CD4-positive, CD25-positive, alpha-beta regulatory T cell (primary cell): ENCODE measurements around the gene COG3. TPM values are rescaled to one million over a fixed set of nuclear protein-coding genes. Genes with fewer than 3 reads are reported as not detected.

Source experiments
- ATAC-seq, 2 donors: fragments of 150-1000 bp; cut with Tn5 transposase; one replicate each; pipeline ENCODE4 v1.10.0; 2021; ENCODE audit warnings: low read depth in 2 of 2, moderate number of reproducible peaks in 2 of 2, moderate library complexity in 1 of 2
- DNase-seq, 3 donors: peaks; one replicate each; pipeline versions ENCODE4 v3.0.0 to v3.0.0-alpha.2; 2012 to 2022; ENCODE audit warnings: mixed read lengths in 1 of 3
- H3K27ac ChIP-seq: one replicate; pipeline ENCODE4 v1.7.0; 2013; ENCODE audit warnings: mild to moderate bottlenecking, low read length; ENCODE audit not compliant: insufficient read depth, poor library complexity, severe bottlenecking
- H3K27me3 ChIP-seq: one replicate; pipeline ENCODE4 v1.7.0; 2013; ENCODE audit warnings: low read length; ENCODE audit not compliant: control insufficient read depth, insufficient read depth
- H3K36me3 ChIP-seq: one replicate; pipeline ENCODE4 v1.7.0; 2013; ENCODE audit warnings: mild to moderate bottlenecking, low read length, moderate library complexity; ENCODE audit not compliant: control insufficient read depth, insufficient read depth
- H3K4me1 ChIP-seq: 2 replicates; pipeline ENCODE4 v1.7.0; 2013; ENCODE audit warnings: mild to moderate bottlenecking, low read length; ENCODE audit not compliant: insufficient read depth, control insufficient read depth, poor library complexity, severe bottlenecking
- H3K4me3 ChIP-seq: one replicate; pipeline ENCODE4 v1.7.0; 2013; ENCODE audit warnings: low read depth, mild to moderate bottlenecking, low read length, moderate library complexity
- H3K9me3 ChIP-seq, 2 experiments: 1 replicate in 1 of 2; 2 replicates in 1 of 2; pipeline ENCODE4 v1.7.0; 2013; ENCODE audit warnings: low read length in 2 of 2, mild to moderate bottlenecking in 1 of 2, moderate library complexity in 1 of 2; ENCODE audit not compliant: control insufficient read depth in 2 of 2
- H3K27ac Mint-ChIP-seq, 3 donors: one replicate each; pipeline ENCODE4 v1.8.0; 2020 to 2022; ENCODE audit warnings: mild to moderate bottlenecking in 3 of 3, mixed read lengths in 3 of 3, moderate library complexity in 2 of 3
- H3K27me3 Mint-ChIP-seq: one replicate; pipeline ENCODE4 v1.8.0; 2022; ENCODE audit warnings: mild to moderate bottlenecking, mixed read lengths
- H3K36me3 Mint-ChIP-seq: one replicate; pipeline ENCODE4 v1.8.0; 2020; ENCODE audit warnings: mixed read lengths
- H3K4me1 Mint-ChIP-seq, 4 donors: one replicate each; pipeline ENCODE4 v1.8.0; 2020 to 2022; ENCODE audit warnings: mixed read lengths in 4 of 4, mild to moderate bottlenecking in 1 of 4
- H3K4me3 Mint-ChIP-seq, 4 donors: one replicate each; pipeline ENCODE4 v1.8.0; 2020 to 2022; ENCODE audit warnings: mild to moderate bottlenecking in 4 of 4, mixed read lengths in 4 of 4, moderate library complexity in 3 of 4
- H3K9me3 Mint-ChIP-seq, 7 donors: one replicate each; pipeline ENCODE4 v1.8.0; 2020 to 2022; ENCODE audit warnings: mixed read lengths in 7 of 7, mild to moderate bottlenecking in 3 of 7, moderate library complexity in 2 of 7
- polyA plus RNA-seq, 4 donors: library from polyadenylated mRNA; unstranded; fragments of 300-500 nt; fragmentation: Illumina TruSeq; gene quantifications; one replicate each; pipeline ENCODE4 v1.2.3, GENCODE V29; 2021
- total RNA-seq: library from RNA; stranded (reverse); gene quantifications from one replicate; pipeline ENCODE4 v1.2.3, GENCODE V29; 2022

Gene COG3
- total and polyA plus RNA-seq, 5 donors from 2014 or later = 18.0 to 48.9 (median 32.3) TPM

GRCh38 chr13:45511310-45512097, 46.8 kb downstream of the COG3 start:
- no peaks in the 10 kb centered on the region for H3K9me3 ChIP-seq
- peaks cover 13 to 19% (median 18%) of the 10 kb centered on the region in 4 donors for H3K4me1 Mint-ChIP-seq
- no peaks in the 10 kb centered on the region for H3K27me3 ChIP-seq
- ATAC-seq = peak; percentile 67 to 80
- peak; percentile 6 to 75 (median 65) for DNase-seq
- H3K36me3 Mint-ChIP-seq = peaks cover 28% of the 10 kb centered on the region
- no peaks in the 10 kb centered on the region for H3K4me1 ChIP-seq
- H3K9me3 Mint-ChIP-seq = no peaks in the 10 kb centered on the region
- no peak overlapping the region for H3K27ac ChIP-seq
- no peak overlapping the region for H3K4me3 ChIP-seq
- H3K4me3 Mint-ChIP-seq = no peak overlapping the region
- peaks cover 69% of the 10 kb centered on the region for H3K36me3 ChIP-seq
- peak overlapping the region in 2 of 3 donors; percentile 6 to 33 for H3K27ac Mint-ChIP-seq
- H3K27me3 Mint-ChIP-seq = no peaks in the 10 kb centered on the region

- Mint-ChIP-seq H3K27ac (peak overlapping the region in 2 of 3 donors; percentile 6 to 33), H3K4me1 (peaks cover 13 to 23% (median 20%) of the 10 kb centered on the region in 4 donors), H3K9me3 (no peaks in the 10 kb centered on the region), H3K4me3 (no peak overlapping the region), H3K36me3 (peaks cover 29% of the 10 kb centered on the region), H3K27me3 (no peaks in the 10 kb centered on the region)
- Histone ChIP-seq H3K9me3 (no peaks in the 10 kb centered on the region), H3K27ac (no peak overlapping the region), H3K4me1 (no peaks in the 10 kb centered on the region), H3K36me3 (peaks cover 69% of the 10 kb centered on the region), H3K4me3 (no peak overlapping the region), H3K27me3 (no peaks in the 10 kb centered on the region)
- DNase-seq (no peak), ATAC-seq (peak in 1 of 2 donors; percentile 25)
These were observed 47.4 kb downstream of the COG3 start for GRCh38 chr13:45512098-45512496.

GRCh38 chr13:45516757-45517156, 52.0 kb downstream of the COG3 start:
- H3K4me3 ChIP-seq = no peak overlapping the region
- no peaks in the 10 kb centered on the region for H3K9me3 ChIP-seq
- peaks cover 70% of the 10 kb centered on the region for H3K36me3 ChIP-seq
- no peak overlapping the region for H3K27ac ChIP-seq
- ATAC-seq = no peak
- no peaks in the 10 kb centered on the region for H3K4me1 ChIP-seq
- Mint-ChIP-seq H3K4me1 (peaks cover 9 to 20% (median 17%) of the 10 kb centered on the region in 4 donors), H3K36me3 (peaks cover 35% of the 10 kb centered on the region), H3K4me3 (no peak overlapping the region), H3K27ac (peak overlapping the region in 2 of 3 donors; percentile 2 to 6), H3K9me3 (no peaks in the 10 kb centered on the region), H3K27me3 (no peaks in the 10 kb centered on the region)
- DNase-seq = no peak
- no peaks in the 10 kb centered on the region for H3K27me3 ChIP-seq

GRCh38 chr13:45518525-45519245, 53.9 kb downstream of the COG3 start:
- Mint-ChIP-seq H3K36me3 (peaks cover 42% of the 10 kb centered on the region), H3K27ac (no peak overlapping the region), H3K9me3 (no peaks in the 10 kb centered on the region), H3K27me3 (no peaks in the 10 kb centered on the region), H3K4me1 (peaks cover 7 to 27% (median 20%) of the 10 kb centered on the region in 4 donors), H3K4me3 (no peak overlapping the region)
- Histone ChIP-seq H3K27me3 (no peaks in the 10 kb centered on the region), H3K9me3 (no peaks in the 10 kb centered on the region), H3K27ac (no peak overlapping the region), H3K36me3 (peaks cover 73% of the 10 kb centered on the region), H3K4me1 (no peaks in the 10 kb centered on the region), H3K4me3 (no peak overlapping the region)
- DNase-seq = no peak
- no peak for ATAC-seq

- Mint-ChIP-seq H3K4me3 (no peak overlapping the region), H3K36me3 (peaks cover 50% of the 10 kb centered on the region), H3K27ac (no peak overlapping the region), H3K9me3 (no peaks in the 10 kb centered on the region), H3K4me1 (peaks cover 7 to 30% (median 20%) of the 10 kb centered on the region in 4 donors), H3K27me3 (no peaks in the 10 kb centered on the region)
- H3K9me3 ChIP-seq = no peaks in the 10 kb centered on the region
- ATAC-seq (no peak), DNase-seq (no peak)
- H3K4me3 ChIP-seq = no peak overlapping the region
- H3K27ac ChIP-seq = no peak overlapping the region
- H3K36me3 ChIP-seq = peaks cover 80% of the 10 kb centered on the region
- H3K4me1 ChIP-seq = no peaks in the 10 kb centered on the region
- H3K27me3 ChIP-seq = no peaks in the 10 kb centered on the region
These were observed 54.8 kb downstream of the COG3 start for GRCh38 chr13:45519493-45519892.

GRCh38 chr13:45521297-45521696, 56.6 kb downstream of the COG3 start:
- ATAC-seq (no peak), DNase-seq (no peak)
- Mint-ChIP-seq H3K27me3 (no peaks in the 10 kb centered on the region), H3K4me1 (peaks cover 4 to 28% (median 21%) of the 10 kb centered on the region in 4 donors), H3K4me3 (no peak overlapping the region), H3K9me3 (no peaks in the 10 kb centered on the region), H3K27ac (no peak overlapping the region), H3K36me3 (peaks cover 64% of the 10 kb centered on the region)
- Histone ChIP-seq H3K4me3 (no peak overlapping the region), H3K36me3 (peaks cover 79% of the 10 kb centered on the region), H3K27ac (no peak overlapping the region), H3K27me3 (no peaks in the 10 kb centered on the region), H3K9me3 (no peaks in the 10 kb centered on the region), H3K4me1 (no peaks in the 10 kb centered on the region)

- Histone ChIP-seq H3K27me3 (no peaks in the 10 kb centered on the region), H3K4me3 (no peak overlapping the region), H3K9me3 (no peaks in the 10 kb centered on the region), H3K27ac (no peak overlapping the region), H3K4me1 (no peaks in the 10 kb centered on the region), H3K36me3 (peaks cover 80% of the 10 kb centered on the region)
- Mint-ChIP-seq H3K27ac (peak overlapping the region; percentile 44 to 64 (median 51)), H3K4me3 (no peak overlapping the region), H3K4me1 (peaks cover 4 to 19% (median 17%) of the 10 kb centered on the region in 4 donors), H3K27me3 (no peaks in the 10 kb centered on the region), H3K36me3 (peaks cover 60% of the 10 kb centered on the region), H3K9me3 (no peaks in the 10 kb centered on the region)
- ATAC-seq (no peak), DNase-seq (no peak)
These were observed 57.8 kb downstream of the COG3 start for GRCh38 chr13:45522571-45522970.
